ENCODE measurements around the gene PMM2. TPM values are rescaled to one million over a fixed set of nuclear protein-coding genes. Genes with fewer than 3 reads are reported as not detected.

Gene PMM2
- total RNA-seq, 3 donors from 2014 or later: 46.4 to 77.9 (median 74.9) TPM

DNA sequence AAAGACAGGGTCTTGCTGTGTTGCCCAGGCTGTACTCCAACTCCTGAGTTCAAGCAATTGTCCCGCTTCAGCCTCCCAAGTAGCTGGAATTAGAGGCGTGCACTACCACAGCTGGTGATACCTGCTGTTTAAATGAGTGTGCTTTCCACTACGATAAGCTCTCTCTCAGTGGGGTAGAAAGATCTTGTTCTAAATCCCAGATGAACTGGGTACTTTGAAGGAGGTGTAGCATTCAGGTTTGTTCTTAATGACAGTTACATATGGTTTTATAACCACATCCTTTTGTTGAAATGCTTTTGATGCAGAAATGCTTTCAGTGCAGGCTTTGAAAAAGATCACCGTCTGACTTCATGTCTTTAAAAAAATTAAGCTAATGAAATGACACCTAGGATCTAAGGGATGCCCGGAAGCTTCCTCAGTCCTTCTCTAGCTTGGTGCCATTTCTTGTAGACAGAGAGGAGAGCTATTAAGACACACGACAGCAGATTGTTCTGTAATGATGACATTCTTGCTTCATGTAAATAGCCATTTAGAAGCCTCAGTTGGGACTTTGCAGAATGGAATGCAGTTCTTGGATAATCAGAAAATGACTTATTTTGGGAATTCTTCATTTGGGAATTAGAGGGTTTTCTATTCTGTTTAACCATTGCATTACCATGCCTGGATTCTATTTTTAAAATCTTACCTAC is 19.5 kb downstream of the PMM2 start:
- H3K4me3 ChIP-seq: no peak overlapping the region
- TF ChIP-seq, protein P1, sequence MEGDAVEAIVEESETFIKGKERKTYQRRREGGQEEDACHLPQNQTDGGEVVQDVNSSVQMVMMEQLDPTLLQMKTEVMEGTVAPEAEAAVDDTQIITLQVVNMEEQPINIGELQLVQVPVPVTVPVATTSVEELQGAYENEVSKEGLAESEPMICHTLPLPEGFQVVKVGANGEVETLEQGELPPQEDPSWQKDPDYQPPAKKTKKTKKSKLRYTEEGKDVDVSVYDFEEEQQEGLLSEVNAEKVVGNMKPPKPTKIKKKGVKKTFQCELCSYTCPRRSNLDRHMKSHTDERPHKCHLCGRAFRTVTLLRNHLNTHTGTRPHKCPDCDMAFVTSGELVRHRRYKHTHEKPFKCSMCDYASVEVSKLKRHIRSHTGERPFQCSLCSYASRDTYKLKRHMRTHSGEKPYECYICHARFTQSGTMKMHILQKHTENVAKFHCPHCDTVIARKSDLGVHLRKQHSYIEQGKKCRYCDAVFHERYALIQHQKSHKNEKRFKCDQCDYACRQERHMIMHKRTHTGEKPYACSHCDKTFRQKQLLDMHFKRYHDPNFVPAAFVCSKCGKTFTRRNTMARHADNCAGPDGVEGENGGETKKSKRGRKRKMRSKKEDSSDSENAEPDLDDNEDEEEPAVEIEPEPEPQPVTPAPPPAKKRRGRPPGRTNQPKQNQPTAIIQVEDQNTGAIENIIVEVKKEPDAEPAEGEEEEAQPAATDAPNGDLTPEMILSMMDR (IDR thresholded peaks at IDR 0.05): no peak
- no peaks in the 10 kb centered on the region for H3K9me3 ChIP-seq
- intact Hi-C loops (cut with DNase I, micrococcal nuclease): no loop called here
- ATAC-seq: no peak
- no peaks in the 10 kb centered on the region for H3K4me1 ChIP-seq (ENCODE audit: low read depth)
- H3K36me3 ChIP-seq (ENCODE audit: low read depth): peaks cover 15% of the 10 kb centered on the region
- DNase-seq: no peak

DNA sequence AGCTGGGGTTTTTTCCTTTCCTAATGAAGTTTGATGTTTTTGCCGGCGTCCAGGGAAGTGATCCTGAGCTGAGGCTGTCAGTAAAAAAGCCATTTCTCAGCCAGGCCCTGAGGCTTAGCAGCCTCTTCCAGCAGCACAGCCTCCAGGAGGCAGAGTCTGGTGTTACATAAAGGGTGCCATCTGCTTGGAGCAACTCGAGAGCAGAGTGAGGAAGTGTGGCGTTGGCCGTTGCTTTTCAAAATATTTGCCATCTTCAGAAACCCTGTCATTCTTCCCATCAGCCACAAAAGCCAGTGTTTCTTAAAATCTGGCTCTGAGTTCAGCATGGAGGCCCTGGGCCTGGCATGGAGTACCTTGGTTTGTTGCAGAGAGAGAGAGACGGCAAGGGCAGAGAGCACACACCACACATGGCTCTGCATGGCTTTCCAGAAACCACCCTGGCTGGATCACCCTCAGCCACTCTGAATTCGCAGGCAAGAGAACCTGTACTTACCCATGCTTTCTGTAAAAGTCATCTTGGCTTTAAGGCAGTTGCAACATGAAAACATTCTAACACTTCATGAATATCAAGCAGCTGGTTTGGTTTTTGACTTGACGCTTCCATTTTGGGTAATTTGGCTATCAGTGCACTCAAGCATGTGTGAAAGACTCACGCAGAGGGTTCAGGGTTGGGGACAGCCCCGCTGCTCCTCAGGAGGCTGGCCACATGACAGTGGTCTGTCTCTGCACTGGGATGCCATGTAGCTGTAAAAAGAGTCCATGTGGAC is 21.0 kb downstream of the PMM2 start:
- H3K9me3 ChIP-seq: no peaks in the 10 kb centered on the region
- TF ChIP-seq, protein P1 (IDR thresholded peaks at IDR 0.05): no peak
- no peak for DNase-seq
- intact Hi-C loops (cut with DNase I, micrococcal nuclease): no loop called here
- H3K36me3 ChIP-seq (ENCODE audit: low read depth): peaks cover 5% of the 10 kb centered on the region
- ATAC-seq: no peak
- H3K4me1 ChIP-seq (ENCODE audit: low read depth): no peaks in the 10 kb centered on the region
- no peak overlapping the region for H3K4me3 ChIP-seq

DNA sequence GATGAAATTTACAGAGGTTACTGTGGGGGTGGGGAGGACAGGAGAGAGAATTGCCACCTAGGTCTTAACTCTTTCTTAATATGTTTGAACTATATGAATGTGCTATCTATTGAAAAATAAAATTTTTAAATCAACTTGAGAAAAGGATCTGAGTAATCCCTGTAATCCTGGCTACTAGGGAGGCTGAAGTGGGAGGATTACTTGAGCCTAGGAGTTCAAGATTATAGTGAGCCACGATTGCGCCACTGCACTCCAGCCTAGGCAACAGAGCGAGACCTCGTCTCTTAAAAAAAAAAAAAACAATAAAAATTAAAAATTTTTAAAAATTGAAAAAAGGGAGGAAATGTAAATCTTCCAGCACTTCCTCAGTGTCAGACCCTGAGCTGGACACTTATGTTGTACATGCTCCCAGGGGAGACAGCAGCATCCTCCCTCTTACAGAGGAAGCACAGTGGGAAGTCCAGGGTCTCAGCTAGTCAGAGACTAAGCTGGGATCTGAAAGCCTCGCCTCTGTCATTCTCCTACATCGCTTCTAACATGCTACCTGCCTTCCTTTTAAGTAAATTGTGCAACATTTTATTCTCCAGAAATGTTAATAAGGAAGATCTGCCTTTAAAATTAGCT is 21.9 kb downstream of the PMM2 start:
- no peaks in the 10 kb centered on the region for H3K9me3 ChIP-seq
- H3K4me1 ChIP-seq (ENCODE audit: low read depth): no peaks in the 10 kb centered on the region
- H3K36me3 ChIP-seq (ENCODE audit: low read depth): peaks cover 4% of the 10 kb centered on the region

GRCh38 chr16:8822403-8822802 is 24.8 kb downstream of the PMM2 start:
- Histone ChIP-seq H3K4me1 (ENCODE audit: low read depth) (no peaks in the 10 kb centered on the region), H3K4me3 (no peak overlapping the region), H3K9me3 (no peaks in the 10 kb centered on the region), H3K36me3 (ENCODE audit: low read depth) (peaks cover 4% of the 10 kb centered on the region)
- intact Hi-C loops (cut with DNase I, micrococcal nuclease): loop anchor here in 1 of 2 donors (10.0 kb wide), 1 partner anchor 62 kb away; the partner anchor contains the start of gene LITAFD
- TF ChIP-seq, protein P1 (IDR thresholded peaks at IDR 0.05): no peak
- no peak for ATAC-seq
- no peak for DNase-seq

More for the DNA sequence above, 21.9 kb downstream of the PMM2 start:
- no peak overlapping the region for H3K4me3 ChIP-seq
- no peak for DNase-seq
- no peak for ATAC-seq
- intact Hi-C loops (cut with DNase I, micrococcal nuclease): loop anchor here in 1 of 2 donors (10.0 kb wide), 1 partner anchor 65 kb away; the partner anchor contains the start of gene LITAFD
- TF ChIP-seq, protein P1 (IDR thresholded peaks at IDR 0.05): no peak

- DNase-seq (no peak), ATAC-seq (no peak)
- intact Hi-C loops (cut with DNase I, micrococcal nuclease): loop anchor here in 1 of 2 donors (10.0 kb wide), 1 partner anchor 58 kb away; the partner anchor contains the start of gene LITAFD
- no peaks in the 10 kb centered on the region for H3K9me3 ChIP-seq
- no peaks in the 10 kb centered on the region for H3K4me1 ChIP-seq (ENCODE audit: low read depth)
- H3K36me3 ChIP-seq (ENCODE audit: low read depth): peaks cover 4% of the 10 kb centered on the region
- no peak overlapping the region for H3K4me3 ChIP-seq
- TF ChIP-seq, protein P1 (IDR thresholded peaks at IDR 0.05): no peak
These were observed 28.7 kb downstream of the PMM2 start for GRCh38 chr16:8826278-8826879.
